ENCODE results near the gene COL8A1. TPM values are rescaled to one million over a fixed set of nuclear protein-coding genes. Genes with fewer than 3 reads are reported as not detected.

COL8A1 gene
- total and polyA plus RNA-seq, 9 of the 15 experiments (the other 6 are each of a cell fraction or from before 2014, with no cell fraction given), result 0.07 TPM; not detected in 8

DNA sequence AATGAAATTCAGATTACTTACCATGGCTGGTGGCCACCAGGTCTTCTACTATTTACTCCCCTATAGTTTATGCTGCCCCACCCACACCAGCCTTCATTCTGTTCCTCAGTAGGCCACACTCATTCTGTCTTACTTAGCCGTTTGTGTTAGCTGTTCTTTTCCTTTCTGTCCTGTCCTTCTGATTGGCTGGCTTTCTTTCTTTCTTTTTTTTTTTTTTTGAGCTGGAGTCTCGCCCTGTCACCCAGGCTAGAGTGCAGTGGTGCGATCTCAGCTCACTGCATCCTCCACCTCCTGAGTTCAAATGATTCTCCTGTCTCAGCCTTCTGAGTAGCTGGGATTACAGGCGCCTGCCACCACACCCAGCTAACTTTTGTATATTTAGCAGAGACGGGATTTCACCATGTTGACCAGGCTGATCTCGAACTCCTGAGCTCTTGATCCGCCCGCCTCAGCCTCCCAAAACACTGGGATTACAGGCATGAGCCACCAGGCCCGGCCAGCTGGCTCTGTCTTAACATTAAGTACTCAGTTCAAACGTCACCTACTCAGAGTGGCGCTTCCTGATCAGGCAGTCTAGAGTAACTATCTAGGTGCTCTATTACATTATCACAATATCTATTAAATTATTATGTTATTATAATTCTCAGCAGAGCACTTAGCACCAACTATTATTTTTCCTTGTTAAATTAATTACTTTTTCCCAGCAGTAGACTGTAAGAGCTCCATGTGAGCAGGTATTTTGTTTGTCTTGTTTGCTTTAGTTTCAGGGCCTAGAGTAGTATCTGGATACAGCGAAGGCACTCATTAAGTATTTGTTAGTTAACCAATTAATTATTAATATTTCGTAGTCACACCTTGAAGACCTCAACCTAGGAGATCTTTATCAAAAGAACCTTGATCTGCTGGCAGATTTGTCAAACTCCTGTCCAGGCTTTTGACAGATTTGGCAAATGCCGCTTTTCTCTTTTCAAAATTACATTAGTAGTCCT lies 185.6 kb downstream of the COL8A1 start:
- DNase-seq (ENCODE audit: extremely low read depth in 1 of 4, low spot score in 3 of 4) (peak in 2 of 4 experiments; percentile 29 to 39), FAIRE-seq (peak; percentile 74), ATAC-seq (peak; percentile 75)
- Histone ChIP-seq H4K20me1 (replicated peaks; ENCODE audit: control insufficient read depth, insufficient read depth, low read length) (no peaks in the 10 kb centered on the region), H3K9me3 (replicated peaks; ENCODE audit: control insufficient read depth, insufficient read depth, low read depth, low read length) (no peaks in the 10 kb centered on the region), H3K4me2 (ENCODE audit: insufficient read depth, low read length) (peak overlapping the region; percentile 24), H3K4me3 (no peak overlapping the region), H3K27me3 (ENCODE audit: control insufficient read depth in 2 of 2, insufficient read depth in 2 of 2, low read length in 2 of 2) (no peaks in the 10 kb centered on the region), H2AFZ (ENCODE audit: low read depth, low read length) (peak overlapping the region; percentile 51; the same call in 1 of the 2 replicates), H3K9ac (ENCODE audit: insufficient read depth in 1 of 2, low read depth in 2 of 2, low read length in 2 of 2) (peak overlapping the region; percentile 18 to 78; a peak in 2 of 4 replicates), H3K36me3 (ENCODE audit: control insufficient read depth, insufficient read depth, low read length) (peaks cover 11% of the 10 kb centered on the region; the same call in 1 of the 3 replicates), H3K79me2 (ENCODE audit: control insufficient read depth, insufficient read depth, low read length) (peaks cover 83% of the 10 kb centered on the region), H3K27ac (ENCODE audit: extremely low read depth, low read depth, low read length) (peak overlapping the region; percentile 53), H3K9me1 (ENCODE audit: control insufficient read depth, insufficient read depth, low read length) (no peaks in the 10 kb centered on the region), H3K4me1 (replicated peaks in 1 of 2; ENCODE audit: control insufficient read depth in 2 of 2, insufficient read depth in 2 of 2, low read length in 2 of 2) (peaks cover 0 to 7% of the 10 kb centered on the region in 2 experiments; a peak in 3 of 5 replicates)
- CTCF ChIA-PET (ENCODE audit: low intra/inter-chr PET ratio), result no interaction called here
- intact Hi-C loops (cut with micrococcal nuclease) (no loop called here), in situ Hi-C loops (cut with MboI) (no loop called here)
- 38% methylated on average over 11 of the region's 14 CpGs for WGBS (ENCODE audit: insufficient coverage, low coverage, missing lambda C conversion rate)
- POLR2A ChIA-PET, result interaction anchor here (0.6 kb wide), 1 partner anchor 755 kb away, joined by 4 read pairs; no protein-coding TSS in a partner anchor
- BruUV-seq (replicated peaks), result TSS peak; percentile 92
- TF ChIP-seq ZNF384 (IDR thresholded peaks at IDR 0.05; ENCODE audit: low read depth, low read length), result peak; percentile 80
- TF ChIP-seq, protein P1, sequence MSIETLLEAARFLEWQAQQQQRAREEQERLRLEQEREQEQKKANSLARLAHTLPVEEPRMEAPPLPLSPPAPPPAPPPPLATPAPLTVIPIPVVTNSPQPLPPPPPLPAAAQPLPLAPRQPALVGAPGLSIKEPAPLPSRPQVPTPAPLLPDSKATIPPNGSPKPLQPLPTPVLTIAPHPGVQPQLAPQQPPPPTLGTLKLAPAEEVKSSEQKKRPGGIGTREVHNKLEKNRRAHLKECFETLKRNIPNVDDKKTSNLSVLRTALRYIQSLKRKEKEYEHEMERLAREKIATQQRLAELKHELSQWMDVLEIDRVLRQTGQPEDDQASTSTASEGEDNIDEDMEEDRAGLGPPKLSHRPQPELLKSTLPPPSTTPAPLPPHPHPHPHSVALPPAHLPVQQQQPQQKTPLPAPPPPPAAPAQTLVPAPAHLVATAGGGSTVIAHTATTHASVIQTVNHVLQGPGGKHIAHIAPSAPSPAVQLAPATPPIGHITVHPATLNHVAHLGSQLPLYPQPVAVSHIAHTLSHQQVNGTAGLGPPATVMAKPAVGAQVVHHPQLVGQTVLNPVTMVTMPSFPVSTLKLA (conservative IDR thresholded peaks at IDR 0.05), result no peak
- TF ChIP-seq, protein P2, sequence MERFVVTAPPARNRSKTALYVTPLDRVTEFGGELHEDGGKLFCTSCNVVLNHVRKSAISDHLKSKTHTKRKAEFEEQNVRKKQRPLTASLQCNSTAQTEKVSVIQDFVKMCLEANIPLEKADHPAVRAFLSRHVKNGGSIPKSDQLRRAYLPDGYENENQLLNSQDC (CRISPR knock-in tag; IDR thresholded peaks at IDR 0.05), result no peak
- TF ChIP-seq POLR3A (IDR thresholded peaks at IDR 0.05; ENCODE audit: borderline replicate concordance, extremely low read depth, insufficient read depth, insufficient read length), result peak; percentile 46
- TF ChIP-seq, protein P3, sequence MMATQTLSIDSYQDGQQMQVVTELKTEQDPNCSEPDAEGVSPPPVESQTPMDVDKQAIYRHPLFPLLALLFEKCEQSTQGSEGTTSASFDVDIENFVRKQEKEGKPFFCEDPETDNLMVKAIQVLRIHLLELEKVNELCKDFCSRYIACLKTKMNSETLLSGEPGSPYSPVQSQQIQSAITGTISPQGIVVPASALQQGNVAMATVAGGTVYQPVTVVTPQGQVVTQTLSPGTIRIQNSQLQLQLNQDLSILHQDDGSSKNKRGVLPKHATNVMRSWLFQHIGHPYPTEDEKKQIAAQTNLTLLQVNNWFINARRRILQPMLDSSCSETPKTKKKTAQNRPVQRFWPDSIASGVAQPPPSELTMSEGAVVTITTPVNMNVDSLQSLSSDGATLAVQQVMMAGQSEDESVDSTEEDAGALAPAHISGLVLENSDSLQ (IDR thresholded peaks at IDR 0.05), result peak; percentile 45; the same call in 1 of the 2 replicates
- TF ChIP-seq NFYB (IDR thresholded peaks at IDR 0.05; ENCODE audit: extremely low read depth, insufficient read length), result peak; percentile 5
- TF ChIP-seq JUN (IDR thresholded peaks at IDR 0.05; ENCODE audit: borderline replicate concordance, low read depth, low read length), result no peak
- TF ChIP-seq JUN (CRISPR knock-in tag; IDR thresholded peaks at IDR 0.05; ENCODE audit: borderline replicate concordance), result no peak
- no peak for TF ChIP-seq GABPB2 (CRISPR knock-in tag; conservative IDR thresholded peaks at IDR 0.05)
- peak; percentile 57 for TF ChIP-seq TBP (optimal IDR thresholded peaks at IDR 0.05; ENCODE audit: low read depth, low read length)
- peak; percentile 41; the same call in 1 of the 2 replicates for TF ChIP-seq POLR2H (tag; IDR thresholded peaks at IDR 0.05; ENCODE audit: low read depth)
- TF ChIP-seq, protein P4, sequence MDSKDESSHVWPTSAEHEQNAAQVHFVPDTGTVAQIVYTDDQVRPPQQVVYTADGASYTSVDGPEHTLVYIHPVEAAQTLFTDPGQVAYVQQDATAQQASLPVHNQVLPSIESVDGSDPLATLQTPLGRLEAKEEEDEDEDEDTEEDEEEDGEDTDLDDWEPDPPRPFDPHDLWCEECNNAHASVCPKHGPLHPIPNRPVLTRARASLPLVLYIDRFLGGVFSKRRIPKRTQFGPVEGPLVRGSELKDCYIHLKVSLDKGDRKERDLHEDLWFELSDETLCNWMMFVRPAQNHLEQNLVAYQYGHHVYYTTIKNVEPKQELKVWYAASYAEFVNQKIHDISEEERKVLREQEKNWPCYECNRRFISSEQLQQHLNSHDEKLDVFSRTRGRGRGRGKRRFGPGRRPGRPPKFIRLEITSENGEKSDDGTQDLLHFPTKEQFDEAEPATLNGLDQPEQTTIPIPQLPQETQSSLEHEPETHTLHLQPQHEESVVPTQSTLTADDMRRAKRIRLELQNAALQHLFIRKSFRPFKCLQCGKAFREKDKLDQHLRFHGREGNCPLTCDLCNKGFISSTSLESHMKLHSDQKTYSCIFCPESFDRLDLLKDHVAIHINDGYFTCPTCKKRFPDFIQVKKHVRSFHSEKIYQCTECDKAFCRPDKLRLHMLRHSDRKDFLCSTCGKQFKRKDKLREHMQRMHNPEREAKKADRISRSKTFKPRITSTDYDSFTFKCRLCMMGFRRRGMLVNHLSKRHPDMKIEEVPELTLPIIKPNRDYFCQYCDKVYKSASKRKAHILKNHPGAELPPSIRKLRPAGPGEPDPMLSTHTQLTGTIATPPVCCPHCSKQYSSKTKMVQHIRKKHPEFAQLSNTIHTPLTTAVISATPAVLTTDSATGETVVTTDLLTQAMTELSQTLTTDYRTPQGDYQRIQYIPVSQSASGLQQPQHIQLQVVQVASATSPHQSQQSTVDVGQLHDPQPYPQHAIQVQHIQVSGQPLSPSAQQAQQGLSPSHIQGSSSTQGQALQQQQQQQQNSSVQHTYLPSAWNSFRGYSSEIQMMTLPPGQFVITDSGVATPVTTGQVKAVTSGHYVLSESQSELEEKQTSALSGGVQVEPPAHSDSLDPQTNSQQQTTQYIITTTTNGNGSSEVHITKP (IDR thresholded peaks at IDR 0.05; ENCODE audit: partially characterized antibody), result peak; percentile 33
- TF ChIP-seq DACH1 (IDR thresholded peaks at IDR 0.05; ENCODE audit: partially characterized antibody), result peak; percentile 20
